Naive thymus-derived CD4-positive, alpha-beta T cell (primary cell): Measurements from ENCODE around the gene DLL3. TPM values are rescaled to one million over a fixed set of nuclear protein-coding genes. Genes with fewer than 3 reads are reported as not detected.

Source experiments
- ATAC-seq: fragments of 150-1000 bp; cut with Tn5 transposase; 2 replicates; pipeline ENCODE4 v1.10.0; 2021; ENCODE audit warnings: mild to moderate bottlenecking, moderate library complexity
- CTCF ChIA-PET: fragments of 350-600 bp; sonication (Branson Sonifier 250); formaldehyde crosslinking; loops from one replicate; lab custom pipeline; 2021; ENCODE audit warnings: antibody characterized with exemption; lab: Charles Lee
- POLR2A ChIA-PET: fragments of 350-600 bp; sonication (Branson Sonifier 250); formaldehyde crosslinking; loops from one replicate; lab custom pipeline; 2021; ENCODE audit warnings: antibody characterized with exemption, inconsistent platforms; lab: Charles Lee
- DNase-seq, 9 donors: peaks; one replicate each; pipeline versions ENCODE4 v3.0.0 to v3.0.0-alpha.2; 2020 to 2022; ENCODE audit warnings: mixed read lengths in 1 of 9
- H3K27ac ChIP-seq: one replicate; pipeline ENCODE4 v1.7.0; 2013; ENCODE audit warnings: mild to moderate bottlenecking, low read depth, low read length, moderate library complexity
- H3K27me3 ChIP-seq, 2 donors: one replicate each; pipeline ENCODE4 v1.7.0; 2013; ENCODE audit warnings: low read length in 2 of 2, mild to moderate bottlenecking in 2 of 2, moderate library complexity in 2 of 2; ENCODE audit not compliant: control insufficient read depth in 2 of 2, insufficient read depth in 2 of 2
- H3K36me3 ChIP-seq, 3 experiments: 1 replicate in 2 of 3; 2 replicates in 1 of 3; pipeline ENCODE4 v1.7.0; 2013; ENCODE audit warnings: low read length in 3 of 3, mild to moderate bottlenecking in 3 of 3, moderate library complexity in 1 of 3; ENCODE audit not compliant: insufficient read depth in 3 of 3, control insufficient read depth in 2 of 3
- H3K4me1 ChIP-seq, 2 donors: one replicate each; pipeline ENCODE4 v1.7.0; 2013; ENCODE audit warnings: low read length in 2 of 2, mild to moderate bottlenecking in 2 of 2, moderate library complexity in 1 of 2; ENCODE audit not compliant: control insufficient read depth in 2 of 2, insufficient read depth in 2 of 2
- H3K4me3 ChIP-seq: 2 replicates; pipeline ENCODE4 v1.7.0; 2013; ENCODE audit warnings: mild to moderate bottlenecking, low read length
- H3K9me3 ChIP-seq, 3 experiments: 1 replicate in 2 of 3; 2 replicates in 1 of 3; pipeline ENCODE4 v1.7.0; 2013; ENCODE audit warnings: low read length in 3 of 3; ENCODE audit not compliant: control insufficient read depth in 2 of 3
- H3K27ac Mint-ChIP-seq, 9 donors: one replicate each; pipeline ENCODE4 v1.8.0; 2020 to 2022; ENCODE audit warnings: mixed read lengths in 9 of 9, mild to moderate bottlenecking in 8 of 9, moderate library complexity in 5 of 9, inconsistent platforms in 2 of 9
- H3K27me3 Mint-ChIP-seq, 5 donors: one replicate each; pipeline ENCODE4 v1.8.0; 2021 to 2022; ENCODE audit warnings: mixed read lengths in 5 of 5, mild to moderate bottlenecking in 1 of 5
- H3K36me3 Mint-ChIP-seq, 5 donors: one replicate each; pipeline ENCODE4 v1.8.0; 2020 to 2022; ENCODE audit warnings: mixed read lengths in 5 of 5, mild to moderate bottlenecking in 3 of 5, inconsistent platforms in 1 of 5
- H3K4me1 Mint-ChIP-seq, 7 donors: one replicate each; pipeline ENCODE4 v1.8.0; 2020 to 2022; ENCODE audit warnings: mixed read lengths in 7 of 7, mild to moderate bottlenecking in 3 of 7, inconsistent platforms in 1 of 7
- H3K4me3 Mint-ChIP-seq, 10 donors: one replicate each; pipeline ENCODE4 v1.8.0; 2020 to 2022; ENCODE audit warnings: mild to moderate bottlenecking in 10 of 10, mixed read lengths in 10 of 10, moderate library complexity in 6 of 10, inconsistent platforms in 2 of 10
- H3K9me3 Mint-ChIP-seq, 11 donors: one replicate each; pipeline ENCODE4 v1.8.0; 2020 to 2022; ENCODE audit warnings: mixed read lengths in 11 of 11, mild to moderate bottlenecking in 4 of 11, inconsistent platforms in 1 of 11, moderate library complexity in 1 of 11
- intact Hi-C, 2 donors: fragments of 100-400 bp; cut with micrococcal nuclease; formaldehyde crosslinking; loops; one replicate each; pipeline ENCODE4 v1.15.1; 2023
- polyA plus RNA-seq, 2 donors: library from polyadenylated mRNA; unstranded; fragments of 300-500 nt; fragmentation: Illumina TruSeq; gene quantifications; one replicate each; pipeline ENCODE4 v1.2.3, GENCODE V29; 2021
- total RNA-seq, 6 experiments: library from RNA in 5 of 6; stranded (reverse) in 5 of 6; gene quantifications; 1 replicate in 5 of 6; 2 replicates in 1 of 6; pipeline ENCODE4 v1.2.3 and lab custom pipeline; 2021 to 2026

The DLL3 gene
- total and polyA plus RNA-seq, 7 experiments from 2014 or later = 0.08 to 0.22 (median 0.13) TPM; not detected in 3

DNA sequence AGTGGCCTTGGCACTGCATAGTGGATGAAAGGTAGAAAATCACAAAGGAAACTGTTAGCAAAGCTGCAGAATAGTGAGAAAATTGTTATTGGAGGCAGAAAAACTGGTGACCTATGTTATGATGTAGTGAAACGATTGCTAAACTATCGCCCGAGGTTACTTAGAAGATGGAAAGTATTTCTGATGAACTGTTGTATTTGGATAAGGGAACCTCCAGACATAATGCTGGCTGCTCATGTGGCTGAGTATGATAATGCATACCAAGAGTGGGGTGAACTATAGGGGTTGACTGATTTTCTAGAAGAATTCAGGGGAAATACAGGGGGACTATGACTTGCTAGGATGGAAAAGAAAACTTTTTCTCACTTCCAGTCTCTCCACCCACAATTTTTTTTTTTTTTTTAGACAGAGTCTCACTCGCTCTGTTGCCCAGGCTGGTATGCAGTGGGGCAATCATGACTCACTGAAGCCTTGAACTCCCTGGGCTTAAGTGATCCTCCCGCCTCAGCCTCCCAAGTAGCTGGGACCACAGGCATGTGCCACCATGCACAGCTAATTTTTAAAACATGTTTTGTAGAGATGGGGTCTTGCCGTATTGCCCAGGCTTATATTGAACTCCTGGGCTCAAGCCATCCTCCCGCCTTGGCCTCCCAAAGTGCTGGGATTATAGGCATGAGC lies 45.6 kb downstream of the DLL3 start:
- H3K4me3 ChIP-seq = no peak overlapping the region
- peaks cover 5 to 33% of the 10 kb centered on the region in 2 donors for H3K4me1 ChIP-seq
- ChIA-PET CTCF (interaction anchor here (0.6 to 4.1 kb wide), 8 partner anchors 11 to 231 kb away, joined by 3 to 26 read pairs (median 4); partner anchors contain the start of gene EID2B), POLR2A (interaction anchor here (0.5 to 3.5 kb wide), 10 partner anchors 10 to 1209 kb away, joined by 3 to 17 read pairs (median 6); partner anchors contain the start of genes EID2B, RPS16 and SUPT5H)
- H3K27ac Mint-ChIP-seq = peak overlapping the region; percentile 50 to 93 (median 75)
- H3K36me3 ChIP-seq = no peaks in the 10 kb centered on the region
- no peaks in the 10 kb centered on the region for H3K9me3 ChIP-seq
- H3K4me3 Mint-ChIP-seq = peak overlapping the region; percentile 18 to 77 (median 60)
- peaks cover 31 to 71% (median 60%) of the 10 kb centered on the region in 7 donors for H3K4me1 Mint-ChIP-seq
- peaks cover 0 to 4% (median 0%) of the 10 kb centered on the region in 5 donors for H3K27me3 Mint-ChIP-seq
- ATAC-seq (no peak), DNase-seq (no peak)
- H3K36me3 Mint-ChIP-seq = no peaks in the 10 kb centered on the region
- H3K27ac ChIP-seq = peak overlapping the region; percentile 30
- peaks cover 0 to 5% (median 0%) of the 10 kb centered on the region in 11 donors for H3K9me3 Mint-ChIP-seq
- intact Hi-C loops = no loop called here
- H3K27me3 ChIP-seq = no peaks in the 10 kb centered on the region

DNA sequence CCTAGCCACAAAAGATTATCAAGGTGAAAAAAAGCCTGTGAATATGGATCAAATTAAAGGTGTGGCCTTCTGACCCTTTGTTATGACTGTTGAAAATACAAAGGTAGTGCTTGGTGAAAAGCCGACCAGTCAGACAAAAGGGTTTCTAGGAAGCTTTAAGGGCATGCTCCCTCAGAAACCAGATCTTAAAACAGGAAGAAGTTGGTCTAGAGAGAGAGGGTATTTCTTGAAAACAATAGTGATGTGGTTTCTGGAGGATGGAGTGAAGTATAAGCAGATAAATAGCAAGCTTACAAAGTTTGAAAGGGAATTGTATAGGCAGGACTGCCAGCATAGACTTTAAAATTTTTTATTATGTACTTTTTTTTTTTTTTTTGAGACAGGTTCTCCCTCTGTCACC lies 46.2 kb downstream of the DLL3 start:
- intact Hi-C loops = no loop called here
- ATAC-seq (peak; percentile 58), DNase-seq (peak in 7 of 9 donors; percentile 17 to 61 (median 53))
- Histone ChIP-seq H3K27me3 (no peaks in the 10 kb centered on the region), H3K4me1 (peaks cover 5 to 33% of the 10 kb centered on the region in 2 donors), H3K27ac (peak overlapping the region; percentile 30), H3K9me3 (no peaks in the 10 kb centered on the region), H3K4me3 (no peak overlapping the region), H3K36me3 (no peaks in the 10 kb centered on the region)
- H3K27ac Mint-ChIP-seq = peak overlapping the region; percentile 50 to 93 (median 75)
- ChIA-PET CTCF (interaction anchor here (0.6 to 4.1 kb wide), 10 partner anchors 11 to 426 kb away, joined by 3 to 26 read pairs (median 4); partner anchors contain the start of genes EID2B and PSMC4), POLR2A (interaction anchor here (0.6 to 3.5 kb wide), 10 partner anchors 9 to 1208 kb away, joined by 3 to 17 read pairs (median 5); partner anchors contain the start of genes EID2B, RPS16 and SUPT5H)
- peak overlapping the region; percentile 18 to 77 (median 60) for H3K4me3 Mint-ChIP-seq
- peaks cover 0 to 4% (median 0%) of the 10 kb centered on the region in 5 donors for H3K27me3 Mint-ChIP-seq
- H3K9me3 Mint-ChIP-seq = peaks cover 0 to 4% (median 0%) of the 10 kb centered on the region in 11 donors
- H3K36me3 Mint-ChIP-seq = no peaks in the 10 kb centered on the region
- H3K4me1 Mint-ChIP-seq = peaks cover 31 to 70% (median 60%) of the 10 kb centered on the region in 7 donors

- Mint-ChIP-seq H3K36me3 (no peaks in the 10 kb centered on the region), H3K4me3 (peak overlapping the region in 5 of 10 donors; percentile 15 to 55 (median 43)), H3K27ac (peak overlapping the region in 8 of 9 donors; percentile 28 to 83 (median 70)), H3K4me1 (peaks cover 24 to 58% (median 48%) of the 10 kb centered on the region in 7 donors), H3K27me3 (peaks cover 0 to 4% (median 0%) of the 10 kb centered on the region in 5 donors), H3K9me3 (peaks cover 0 to 3% (median 0%) of the 10 kb centered on the region in 11 donors)
- H3K4me3 ChIP-seq = no peak overlapping the region
- intact Hi-C loops = no loop called here
- no peak for DNase-seq
- H3K27ac ChIP-seq = no peak overlapping the region
- no peak for ATAC-seq
- CTCF ChIA-PET = interaction anchor here (0.7 to 4.3 kb wide), 2 partner anchors 84 to 126 kb away, joined by 7 to 19 read pairs; no protein-coding TSS in a partner anchor
- H3K36me3 ChIP-seq = no peaks in the 10 kb centered on the region
- no peaks in the 10 kb centered on the region for H3K27me3 ChIP-seq
- POLR2A ChIA-PET = interaction anchor here (0.6 to 3.5 kb wide), 8 partner anchors 14 to 1890 kb away, joined by 3 to 17 read pairs (median 4); partner anchors contain the start of genes EID2B and SUPT5H
- H3K9me3 ChIP-seq = no peaks in the 10 kb centered on the region
- H3K4me1 ChIP-seq = peaks cover 5 to 35% of the 10 kb centered on the region in 2 donors
Measured at GRCh38 chr19:39546599-39546998, 47.9 kb downstream of the DLL3 start.

GRCh38 chr19:39550197-39550596 lies 51.5 kb downstream of the DLL3 start:
- no peaks in the 10 kb centered on the region for H3K9me3 ChIP-seq
- ATAC-seq (no peak), DNase-seq (no peak)
- no peaks in the 10 kb centered on the region for H3K36me3 ChIP-seq
- no peak overlapping the region for H3K4me3 ChIP-seq
- ChIA-PET CTCF (interaction anchor here (1.0 to 2.5 kb wide), 4 partner anchors 16 to 127 kb away, joined by 3 to 45 read pairs (median 7); partner anchors contain the start of gene EID2B), POLR2A (no interaction called here)
- H3K27ac ChIP-seq = no peak overlapping the region
- peaks cover 0 to 27% of the 10 kb centered on the region in 2 donors for H3K4me1 ChIP-seq
- Mint-ChIP-seq H3K9me3 (peaks cover 0 to 3% (median 0%) of the 10 kb centered on the region in 11 donors), H3K4me1 (peaks cover 22 to 37% (median 30%) of the 10 kb centered on the region in 7 donors), H3K36me3 (no peaks in the 10 kb centered on the region), H3K27me3 (peaks cover 0 to 4% (median 0%) of the 10 kb centered on the region in 5 donors), H3K27ac (no peak overlapping the region), H3K4me3 (no peak overlapping the region)
- H3K27me3 ChIP-seq = no peaks in the 10 kb centered on the region
- intact Hi-C loops = loop anchor here in 1 of 2 donors (2.0 kb wide), 1 partner anchor 295 kb away; no protein-coding TSS in a partner anchor

- intact Hi-C loops = no loop called here
- ChIA-PET POLR2A (interaction anchor here (0.6 kb wide), 1 partner anchor 219 kb away, joined by 5 read pairs; no protein-coding TSS in a partner anchor), CTCF (interaction anchor here (0.6 to 2.2 kb wide), 4 partner anchors 113 to 851 kb away, joined by 3 to 14 read pairs (median 4); partner anchors contain the start of gene PSMC4)
- Histone ChIP-seq H3K4me1 (peaks cover 4 to 15% of the 10 kb centered on the region in 2 donors), H3K27ac (no peak overlapping the region), H3K4me3 (no peak overlapping the region), H3K36me3 (no peaks in the 10 kb centered on the region), H3K9me3 (no peaks in the 10 kb centered on the region), H3K27me3 (no peaks in the 10 kb centered on the region)
- Mint-ChIP-seq H3K4me1 (peaks cover 18 to 32% (median 24%) of the 10 kb centered on the region in 7 donors), H3K4me3 (peak overlapping the region in 2 of 10 donors; percentile 9 to 40), H3K36me3 (no peaks in the 10 kb centered on the region), H3K9me3 (no peaks in the 10 kb centered on the region), H3K27ac (peak overlapping the region in 4 of 9 donors; percentile 2 to 67 (median 37)), H3K27me3 (no peaks in the 10 kb centered on the region)
- ATAC-seq = no peak
- DNase-seq = no peak
Measured at GRCh38 chr19:39553082-39553652, 54.4 kb downstream of the DLL3 start.
